GM21576 (cell line): ENCODE data around the gene KRT7.
"Not testable (repeated sequence)": the region's sequence is repeated elsewhere in the genome, so short reads cannot be mapped to it uniquely, and the experiment has no call there.

Experiments
- ATAC-seq: cut with Tn5 transposase; IDR thresholded peaks from one replicate; pipeline ENCODE4 v1.9.1; 2021; ENCODE audit warnings: mild to moderate bottlenecking, moderate library complexity; ENCODE audit not compliant: unreplicated experiment

KRT7 gene

GRCh38 chr12:52254180-52254964, 21.3 kb downstream of the KRT7 start:
- ATAC-seq, result no peak

DNA sequence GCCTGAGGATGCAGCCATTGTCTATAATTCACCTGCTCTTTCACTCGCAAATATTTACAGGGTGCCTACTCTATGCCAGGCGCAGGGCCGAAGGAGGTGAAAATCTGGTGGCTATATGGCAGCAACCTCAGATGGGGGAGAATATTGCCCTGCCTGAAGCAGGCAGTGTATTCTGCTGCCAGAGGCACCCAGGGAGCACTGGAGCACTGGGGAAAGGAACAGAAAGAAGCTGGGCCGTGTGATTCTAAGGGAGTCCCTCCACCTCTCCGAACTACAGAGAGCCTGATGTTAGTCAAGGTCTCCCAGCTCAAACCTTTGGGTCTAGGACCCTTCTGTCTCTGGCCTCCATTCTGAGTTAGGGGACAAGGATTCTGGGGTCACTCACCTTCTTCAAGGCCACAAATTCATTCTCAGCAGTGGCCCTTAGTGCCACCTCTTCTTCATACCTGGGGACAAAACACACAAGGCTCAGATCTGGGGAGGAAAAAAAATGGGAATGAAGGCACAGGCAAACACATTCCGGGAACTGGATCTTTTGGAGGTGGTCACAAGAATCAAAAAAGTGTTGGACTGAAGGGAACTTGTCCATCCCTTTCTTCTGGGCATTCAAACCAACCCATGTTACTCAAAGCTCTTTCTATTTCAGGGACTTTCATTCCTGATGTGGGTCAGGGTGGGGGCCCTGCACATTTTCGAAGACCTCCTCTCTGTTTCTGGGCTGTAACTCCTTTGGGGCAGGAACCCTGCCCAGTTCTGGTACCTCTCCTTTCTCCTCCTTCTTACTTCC, 22.1 kb downstream of the KRT7 start:
- no peak for ATAC-seq

GRCh38 chr12:52255926-52256583, 23.0 kb downstream of the KRT7 start:
- ATAC-seq, result no peak

GRCh38 chr12:52256584-52256935, 23.5 kb downstream of the KRT7 start:
- no peak for ATAC-seq

GRCh38 chr12:52257074-52257551, 24.1 kb downstream of the KRT7 start:
- ATAC-seq, result no peak

DNA sequence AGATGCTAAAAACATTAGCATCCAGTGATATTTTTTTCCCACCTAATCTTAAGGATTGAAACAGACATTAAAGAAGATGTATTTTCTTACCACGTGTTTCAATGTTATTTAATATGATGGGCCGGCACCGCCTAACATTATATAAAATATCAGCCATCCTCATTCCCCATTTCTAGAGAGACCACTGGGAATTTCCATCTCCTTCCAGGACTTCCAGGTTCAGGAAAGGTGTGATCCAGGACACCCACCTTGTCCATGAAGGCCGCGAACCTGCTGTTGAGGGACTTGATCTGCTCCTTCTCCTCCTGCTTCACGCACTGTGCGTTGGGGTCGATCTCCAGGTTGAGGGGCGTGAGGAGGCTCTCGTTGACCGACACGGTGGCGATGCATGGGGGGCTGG, 24.9 kb downstream of the KRT7 start:
- not testable (repeated sequence) for ATAC-seq

GRCh38 chr12:52258335-52258901, 25.4 kb downstream of the KRT7 start:
- ATAC-seq, result no peak

GRCh38 chr12:52259657-52260243, 26.7 kb downstream of the KRT7 start:
- no peak for ATAC-seq

- ATAC-seq, result no peak
Observed at GRCh38 chr12:52260361-52261207, 27.5 kb downstream of the KRT7 start.

DNA sequence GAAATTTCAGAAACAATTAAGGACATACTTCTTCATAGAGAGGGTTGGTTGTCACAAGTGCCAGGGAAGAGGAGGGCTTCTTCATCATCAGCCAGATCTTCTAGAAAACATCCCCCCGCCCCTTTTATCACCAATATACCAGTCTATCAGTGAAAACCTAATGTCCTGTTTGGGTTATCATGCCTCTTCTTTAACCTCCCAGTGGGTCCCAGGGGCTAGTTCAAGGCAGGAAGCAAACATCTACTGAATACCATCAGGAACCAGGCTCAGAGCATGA, 28.1 kb downstream of the KRT7 start:
- no peak for ATAC-seq

GRCh38 chr12:52262286-52262685, 29.2 kb downstream of the KRT7 start:
- ATAC-seq, result no peak

DNA sequence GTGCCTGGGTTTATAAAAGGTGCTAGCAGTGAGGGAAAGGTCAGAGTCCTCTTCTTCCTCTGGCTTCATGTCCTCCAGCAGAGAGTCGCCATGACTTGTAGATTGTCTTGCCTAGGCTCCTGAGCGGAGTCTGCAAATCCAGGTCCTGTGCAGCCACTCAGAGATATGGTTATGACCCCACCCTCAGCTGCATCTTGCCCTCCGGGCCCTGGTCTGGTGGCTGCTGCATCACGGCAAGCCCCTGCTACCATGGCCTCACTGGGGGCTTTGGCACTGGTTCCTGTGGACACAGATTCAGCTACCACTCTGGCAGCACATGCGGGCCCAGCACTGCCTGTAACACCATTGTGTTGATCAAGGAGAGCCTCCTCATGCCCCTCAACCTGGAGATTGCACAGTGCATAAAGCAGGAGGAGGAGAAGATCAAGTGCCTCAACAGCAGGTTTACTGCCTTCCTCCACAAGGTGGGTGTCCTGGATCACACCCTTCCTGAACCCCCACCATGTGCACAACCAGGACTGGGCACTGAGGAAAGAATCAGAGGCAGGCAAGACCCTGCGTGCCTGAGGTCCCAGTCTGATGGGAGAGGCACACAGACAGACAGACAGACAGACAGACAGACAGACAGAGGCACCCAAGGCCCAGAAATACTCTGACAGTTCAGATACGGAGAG, 30.9 kb downstream of the KRT7 start:
- no peak for ATAC-seq

GRCh38 chr12:52264435-52264825, 31.4 kb downstream of the KRT7 start:
- ATAC-seq, result no peak

- ATAC-seq, result no peak
Observed at GRCh38 chr12:52266514-52266913, 33.5 kb downstream of the KRT7 start.

DNA sequence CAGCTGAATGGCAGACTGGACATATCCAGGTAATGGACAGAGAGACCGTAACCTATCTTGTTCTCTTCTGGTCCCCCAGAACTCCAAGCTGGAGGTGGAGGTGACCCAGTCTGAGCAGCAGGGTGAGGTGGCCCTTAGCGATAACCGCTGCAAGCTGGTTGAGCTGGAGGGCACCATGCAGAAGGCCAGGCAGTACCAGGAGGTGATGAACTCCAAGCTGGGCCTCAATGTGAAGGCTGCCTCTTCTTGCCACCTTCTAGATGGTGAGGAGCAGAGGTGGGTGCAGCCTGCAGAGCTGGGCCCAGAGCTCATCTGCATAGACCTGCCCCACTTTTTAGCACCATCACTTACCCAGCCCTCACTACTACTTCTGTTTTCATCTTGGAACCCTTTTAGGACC, 34.2 kb downstream of the KRT7 start:
- no peak for ATAC-seq

- no peak for ATAC-seq
Observed at GRCh38 chr12:52267699-52268098, 34.7 kb downstream of the KRT7 start.

DNA sequence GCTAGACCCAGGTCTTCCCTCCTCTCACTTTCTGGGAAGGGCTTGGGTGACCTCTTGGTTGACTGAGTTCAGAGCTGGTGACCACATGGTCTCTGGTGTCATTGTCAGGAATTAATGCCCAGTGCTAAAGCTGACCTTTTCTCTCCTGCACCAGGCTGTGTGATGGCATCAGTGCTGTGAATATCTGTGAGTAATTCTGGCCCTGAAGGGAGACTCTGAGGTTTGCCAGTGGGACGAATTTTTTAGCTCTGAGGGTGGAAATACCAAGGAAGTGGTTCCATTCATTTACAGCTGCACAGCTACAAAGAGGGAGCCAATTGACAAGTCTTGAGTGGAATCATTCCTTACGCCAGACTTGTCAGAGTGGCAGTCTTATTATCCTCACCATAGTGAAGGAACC, 35.2 kb downstream of the KRT7 start:
- no peak for ATAC-seq

GRCh38 chr12:52270541-52271070, 37.6 kb downstream of the KRT7 start:
- ATAC-seq, result no peak

DNA sequence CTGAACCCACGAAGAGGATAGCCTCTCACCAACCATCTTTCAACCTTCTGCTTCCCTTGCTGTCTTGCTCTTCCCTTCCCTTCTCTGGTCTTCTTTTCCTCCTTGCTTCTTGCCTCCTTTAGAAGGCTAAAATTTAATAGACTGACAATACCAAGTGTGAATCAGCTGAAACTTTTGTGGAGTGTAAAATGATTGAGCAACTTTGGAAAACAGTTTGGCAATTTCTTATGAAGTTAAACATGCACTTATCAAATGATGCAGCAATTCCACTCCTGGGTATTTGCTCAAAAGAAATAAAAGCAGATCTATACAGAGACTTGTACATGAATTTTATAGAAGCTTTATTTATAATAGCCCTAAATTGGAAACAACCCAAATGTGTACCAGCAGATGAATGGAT, 38.1 kb downstream of the KRT7 start:
- ATAC-seq, result no peak
